Measurements from ENCODE around the gene SLC7A14.

GRCh38 chr3:170528726-170529125 lies 57.1 kb downstream of the SLC7A14 start:
- TF ChIP-seq EZH2phosphoT487 (IDR thresholded peaks at IDR 0.05; ENCODE audit: borderline replicate concordance, low read depth, low read length) (no peak), CTCF (conservative IDR thresholded peaks at IDR 0.05; ENCODE audit: low read length) (no peak)
